D721Med (cell line): ENCODE results near the gene AP4B1.

Experiments
- DNase-seq: peaks from one replicate; pipeline ENCODE4 v3.0.0; 2011; ENCODE audit warnings: low spot score; ENCODE audit not compliant: insufficient read length
- FAIRE-seq: peaks from 2 replicates; lab custom pipeline; 2011; peaks lifted over from hg19 to GRCh38; lab: Jason Lieb, UNC
- TF ChIP-seq, protein P1 (sequence below): IDR thresholded peaks from 2 replicates; pipeline ENCODE4 v1.5.1; 2012; ENCODE audit warnings: mild to moderate bottlenecking, control low read depth; ENCODE audit not compliant: insufficient read depth; ENCODE audit errors: missing control alignments

AP4B1 gene

DNA sequence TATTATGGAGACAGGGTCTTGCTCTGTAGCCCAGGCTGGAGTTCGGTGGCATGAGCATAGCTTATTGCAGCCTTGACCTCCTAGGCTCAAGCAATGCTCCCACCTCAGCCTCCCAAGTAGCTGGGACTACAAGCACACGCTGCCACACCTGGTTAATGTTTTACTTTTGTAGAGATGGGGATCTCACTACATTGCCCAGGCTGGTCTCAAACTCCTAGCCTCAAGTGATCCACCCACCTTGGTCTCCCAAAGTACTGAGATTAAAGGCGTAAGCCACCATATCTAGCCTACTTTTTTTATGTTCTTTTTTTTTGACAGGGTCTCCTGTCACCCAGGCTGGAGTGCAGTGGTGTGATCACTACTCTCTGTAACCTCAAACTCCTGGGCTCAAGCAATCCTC is 11.3 kb downstream of the AP4B1 start:
- FAIRE-seq = no peak
- TF ChIP-seq, protein P1, sequence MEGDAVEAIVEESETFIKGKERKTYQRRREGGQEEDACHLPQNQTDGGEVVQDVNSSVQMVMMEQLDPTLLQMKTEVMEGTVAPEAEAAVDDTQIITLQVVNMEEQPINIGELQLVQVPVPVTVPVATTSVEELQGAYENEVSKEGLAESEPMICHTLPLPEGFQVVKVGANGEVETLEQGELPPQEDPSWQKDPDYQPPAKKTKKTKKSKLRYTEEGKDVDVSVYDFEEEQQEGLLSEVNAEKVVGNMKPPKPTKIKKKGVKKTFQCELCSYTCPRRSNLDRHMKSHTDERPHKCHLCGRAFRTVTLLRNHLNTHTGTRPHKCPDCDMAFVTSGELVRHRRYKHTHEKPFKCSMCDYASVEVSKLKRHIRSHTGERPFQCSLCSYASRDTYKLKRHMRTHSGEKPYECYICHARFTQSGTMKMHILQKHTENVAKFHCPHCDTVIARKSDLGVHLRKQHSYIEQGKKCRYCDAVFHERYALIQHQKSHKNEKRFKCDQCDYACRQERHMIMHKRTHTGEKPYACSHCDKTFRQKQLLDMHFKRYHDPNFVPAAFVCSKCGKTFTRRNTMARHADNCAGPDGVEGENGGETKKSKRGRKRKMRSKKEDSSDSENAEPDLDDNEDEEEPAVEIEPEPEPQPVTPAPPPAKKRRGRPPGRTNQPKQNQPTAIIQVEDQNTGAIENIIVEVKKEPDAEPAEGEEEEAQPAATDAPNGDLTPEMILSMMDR = no peak
- DNase-seq = no peak

DNA sequence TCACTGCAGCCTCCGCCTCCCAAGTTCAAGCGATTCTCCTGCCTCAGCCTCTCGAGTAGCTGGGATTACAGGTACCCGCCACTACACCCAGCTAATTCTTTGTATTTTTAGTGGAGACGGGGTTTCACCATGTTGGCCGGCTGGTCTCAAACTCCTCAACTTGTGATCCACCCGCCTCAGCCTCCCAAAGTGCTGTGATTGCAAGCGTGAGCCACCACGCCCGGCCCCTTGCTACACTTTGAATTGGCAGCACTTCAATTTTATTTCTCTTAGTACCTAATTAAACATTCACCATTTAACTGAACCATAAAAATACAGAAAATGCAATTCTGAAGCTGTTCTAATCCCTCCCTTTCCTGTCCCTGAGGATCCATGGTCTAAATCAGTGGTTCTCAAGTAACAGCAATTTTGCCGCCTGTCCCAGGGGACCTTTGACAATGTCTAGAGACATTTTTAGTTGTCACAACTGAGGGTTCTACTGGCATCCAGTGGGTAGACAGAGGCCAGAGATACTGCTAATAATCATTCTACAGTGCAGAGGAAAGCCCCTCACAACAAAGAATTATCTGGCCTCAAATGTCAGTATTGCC is 12.9 kb downstream of the AP4B1 start:
- DNase-seq (no peak), FAIRE-seq (no peak)
- TF ChIP-seq, protein P1 = no peak

DNA sequence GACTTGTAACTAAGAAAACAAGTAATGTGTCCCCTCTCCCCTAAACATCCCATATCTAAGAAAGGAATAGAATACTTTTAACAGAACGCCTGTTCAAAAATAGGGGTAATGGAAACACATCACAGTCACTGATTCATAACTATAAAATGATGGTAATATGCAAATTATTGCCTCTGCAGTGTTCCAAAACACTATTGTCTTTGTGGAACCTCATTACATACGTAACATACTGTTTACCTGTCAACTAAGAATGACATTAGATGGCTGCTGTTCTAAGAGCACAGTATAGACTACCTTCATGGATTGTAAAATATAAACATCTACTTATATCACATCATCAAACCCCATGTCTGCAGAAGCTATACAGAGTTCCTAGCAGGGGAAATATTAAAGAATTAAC is 13.8 kb downstream of the AP4B1 start:
- DNase-seq = no peak
- TF ChIP-seq, protein P1 = no peak
- no peak for FAIRE-seq

DNA sequence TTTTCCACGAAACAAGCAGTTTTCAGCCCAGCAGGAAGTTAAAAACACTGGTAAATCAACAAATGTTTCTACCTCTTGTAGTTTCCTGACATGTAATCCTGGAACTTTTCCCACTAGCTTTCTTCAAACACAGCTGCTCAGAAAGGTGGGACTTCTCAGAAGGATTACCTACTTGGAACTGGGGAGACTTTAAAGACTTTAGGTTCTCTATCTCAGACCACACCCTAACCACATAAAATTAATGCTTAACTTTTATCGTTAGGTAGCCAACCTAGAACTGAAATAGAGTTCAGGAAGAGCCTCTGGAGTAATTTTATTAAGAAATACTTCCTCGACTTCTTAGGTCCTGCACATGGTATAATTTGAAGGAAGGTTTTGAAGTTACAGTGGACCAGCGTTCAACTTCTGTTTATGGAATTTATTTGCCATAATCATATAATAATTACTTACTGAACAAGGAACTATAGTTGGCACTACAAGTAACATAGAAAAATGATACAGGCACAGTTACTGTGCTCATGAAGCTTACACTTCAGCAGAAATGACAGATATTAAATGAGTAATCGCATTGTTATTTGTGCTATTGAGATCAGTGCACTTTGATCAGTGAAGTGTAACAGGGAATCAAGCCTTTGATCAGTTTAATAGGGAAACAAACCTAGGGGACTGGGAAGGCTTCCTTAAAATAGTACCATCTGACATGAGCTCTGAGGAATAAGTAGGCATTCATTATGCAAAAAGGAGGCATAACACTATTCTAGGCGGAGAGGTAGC is 17.0 kb downstream of the AP4B1 start, which contains the start of gene BCL2L15:
BCL2L15 (minus strand) TSS at position 180 of the 774 bp plus-strand sequence. CDS start 206 bp downstream, outside the sequence.
- FAIRE-seq = no peak
- no peak for DNase-seq
- TF ChIP-seq, protein P1 = no peak

DNA sequence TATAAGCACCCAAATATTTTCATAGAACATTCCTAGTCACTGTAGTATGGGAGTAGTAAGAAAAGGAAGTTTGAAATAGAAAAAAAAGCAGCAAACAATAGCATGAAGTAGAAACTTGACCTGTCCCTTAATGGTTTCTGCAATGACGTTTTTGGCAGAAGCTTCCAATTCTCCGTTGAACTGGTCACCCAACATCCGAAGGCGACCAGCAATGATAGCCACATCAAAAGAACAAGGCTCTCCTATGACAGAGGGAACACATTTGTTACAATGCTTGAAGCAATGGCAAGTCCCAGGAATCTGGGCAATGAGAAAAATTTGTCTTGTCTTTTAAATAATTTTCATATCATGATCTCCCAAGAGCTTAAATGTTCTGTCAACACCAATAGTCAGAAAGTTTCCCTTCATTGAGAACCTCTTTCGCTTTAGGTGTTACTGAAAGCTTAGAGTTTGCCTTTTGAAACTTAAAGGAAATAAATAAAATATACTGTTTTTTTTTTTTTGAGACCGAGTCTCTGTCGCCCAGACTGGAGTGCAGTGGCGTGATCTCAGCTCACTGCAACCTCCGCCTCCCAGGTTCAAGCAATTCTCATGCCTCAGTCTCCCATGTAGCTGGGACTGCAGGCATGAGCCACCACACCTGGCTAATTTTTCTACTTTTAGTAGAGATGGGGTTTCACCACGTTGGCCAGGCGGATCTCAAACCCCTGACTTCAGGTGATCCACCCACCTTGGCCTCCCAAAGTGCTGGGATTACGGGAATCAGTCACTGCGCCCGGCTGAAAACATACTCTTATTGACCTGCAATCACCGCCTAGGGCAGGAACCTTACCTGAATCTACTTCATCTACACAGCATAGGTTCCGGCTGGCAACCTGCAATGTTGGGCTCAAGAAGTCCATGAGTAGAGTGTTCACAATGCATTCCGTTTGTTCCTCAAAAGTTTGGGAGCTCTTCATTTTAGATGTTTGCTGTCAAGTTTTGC is 17.9 kb downstream of the AP4B1 start:
- TF ChIP-seq, protein P1 = no peak
- FAIRE-seq = no peak
- no peak for DNase-seq

DNA sequence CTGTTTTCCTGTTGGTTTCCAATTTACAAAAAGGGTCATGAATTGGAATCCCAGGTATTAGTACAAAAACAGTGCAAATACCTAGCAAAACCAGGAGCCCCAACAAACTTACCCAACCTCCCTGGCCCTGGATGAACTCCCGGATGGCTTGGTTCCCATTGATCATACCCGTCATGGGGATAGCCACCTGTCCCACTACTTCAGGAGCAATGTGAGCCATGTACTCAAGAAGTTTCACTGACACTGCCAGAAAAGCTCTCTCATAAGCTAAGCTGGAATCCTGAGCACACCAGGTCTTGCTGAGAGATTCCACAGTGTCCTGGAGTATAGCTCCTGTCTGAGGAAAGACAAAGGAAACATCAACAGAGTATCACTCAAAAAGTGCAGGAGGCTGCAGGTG is 22.9 kb downstream of the AP4B1 start:
- no peak for DNase-seq
- no peak for FAIRE-seq

More for the DNA sequence above, 22.9 kb downstream of the AP4B1 start:
- TF ChIP-seq, protein P1 = no peak
